Liver (tissue), 2 donors: Measurements from ENCODE around the gene PSMD1.

ENCODE experiments used
- TF ChIP-seq, protein P1 (sequence below): fragments of 150-350 bp; IDR thresholded peaks from 2 replicates; pipeline ENCODE4 v1.5.1; 2017; ENCODE audit warnings: improper control_type of control experiment, low read depth, low read length; ENCODE audit not compliant: missing input control
- TF ChIP-seq, protein P2 (sequence below): IDR thresholded peaks from 2 replicates; pipeline ENCODE4 v1.6.1; 2016; ENCODE audit warnings: antibody characterized with exemption
- donor health status: healthy.

- TF ChIP-seq, protein P1, sequence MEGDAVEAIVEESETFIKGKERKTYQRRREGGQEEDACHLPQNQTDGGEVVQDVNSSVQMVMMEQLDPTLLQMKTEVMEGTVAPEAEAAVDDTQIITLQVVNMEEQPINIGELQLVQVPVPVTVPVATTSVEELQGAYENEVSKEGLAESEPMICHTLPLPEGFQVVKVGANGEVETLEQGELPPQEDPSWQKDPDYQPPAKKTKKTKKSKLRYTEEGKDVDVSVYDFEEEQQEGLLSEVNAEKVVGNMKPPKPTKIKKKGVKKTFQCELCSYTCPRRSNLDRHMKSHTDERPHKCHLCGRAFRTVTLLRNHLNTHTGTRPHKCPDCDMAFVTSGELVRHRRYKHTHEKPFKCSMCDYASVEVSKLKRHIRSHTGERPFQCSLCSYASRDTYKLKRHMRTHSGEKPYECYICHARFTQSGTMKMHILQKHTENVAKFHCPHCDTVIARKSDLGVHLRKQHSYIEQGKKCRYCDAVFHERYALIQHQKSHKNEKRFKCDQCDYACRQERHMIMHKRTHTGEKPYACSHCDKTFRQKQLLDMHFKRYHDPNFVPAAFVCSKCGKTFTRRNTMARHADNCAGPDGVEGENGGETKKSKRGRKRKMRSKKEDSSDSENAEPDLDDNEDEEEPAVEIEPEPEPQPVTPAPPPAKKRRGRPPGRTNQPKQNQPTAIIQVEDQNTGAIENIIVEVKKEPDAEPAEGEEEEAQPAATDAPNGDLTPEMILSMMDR: no peak
- TF ChIP-seq, protein P2, sequence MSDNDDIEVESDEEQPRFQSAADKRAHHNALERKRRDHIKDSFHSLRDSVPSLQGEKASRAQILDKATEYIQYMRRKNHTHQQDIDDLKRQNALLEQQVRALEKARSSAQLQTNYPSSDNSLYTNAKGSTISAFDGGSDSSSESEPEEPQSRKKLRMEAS: peak; percentile 11
Measured at GRCh38 chr2:231036131-231036530, 20.5 kb upstream of the PSMD1 start.
